ENCODE results near the gene SHC4. TPM values are rescaled to one million over a fixed set of nuclear protein-coding genes. Genes with fewer than 3 reads are reported as not detected.

SHC4 gene
- total and polyA plus RNA-seq, 2 of the 8 experiments (the other 6 are each of a cell fraction or from before 2014, with no cell fraction given), result 0.15 to 0.30 TPM

DNA sequence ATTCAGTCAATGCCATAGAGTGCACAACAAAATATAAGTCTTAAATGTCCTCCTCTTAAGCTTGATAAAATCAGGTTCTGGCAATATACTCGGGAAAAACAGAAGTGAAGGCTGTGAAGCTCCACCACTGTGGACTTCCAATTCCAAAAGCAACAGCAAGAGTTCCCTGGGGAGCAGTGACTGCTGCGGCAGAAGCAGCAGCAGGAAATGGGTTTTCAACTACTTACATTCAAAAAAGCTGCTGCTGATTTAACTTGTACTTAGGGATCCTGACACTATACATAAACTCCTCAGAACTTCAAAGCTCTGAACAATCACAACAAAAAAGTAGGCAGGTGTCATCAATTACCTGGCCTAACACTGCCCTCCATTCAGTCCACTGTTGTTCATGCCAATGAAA lies 157.6 kb downstream of the SHC4 start:
- Histone ChIP-seq H2BK5ac (ENCODE audit: low read depth, low read length) (no peak overlapping the region), H4K20me1 (replicated peaks in 1 of 2; ENCODE audit: control insufficient read depth in 1 of 2, insufficient read depth in 2 of 2, low read length in 2 of 2) (peaks cover 0 to 2% of the 10 kb centered on the region in 2 experiments), H2BK120ac (replicated peaks; ENCODE audit: low read depth, low read length) (no peak overlapping the region), H2BK12ac (ENCODE audit: low read depth, low read length) (no peak overlapping the region), H3K9me3 (ENCODE audit: insufficient read depth in 2 of 2, low read depth in 1 of 2, low read length in 1 of 2) (no peaks in the 10 kb centered on the region), H3K4me2 (ENCODE audit: insufficient read depth in 1 of 2, low read depth in 2 of 2, low read length in 2 of 2) (peak overlapping the region; percentile 28 to 42; a peak in 2 of 4 replicates), H4K5ac (ENCODE audit: insufficient read length, low read depth, low read length) (no peak overlapping the region), H2AFZ (ENCODE audit: low read length) (no peak overlapping the region), H3K79me2 (ENCODE audit: control insufficient read depth in 1 of 2, insufficient read depth in 2 of 2, low read length in 2 of 2) (peaks cover 0 to 54% of the 10 kb centered on the region in 2 experiments; a peak in 2 of 4 replicates), H2BK20ac (ENCODE audit: low read length) (no peak overlapping the region), H3K14ac (ENCODE audit: insufficient read length) (no peak overlapping the region), H3K27me3 (replicated peaks in 1 of 4; ENCODE audit: control insufficient read depth in 3 of 4, extremely low read depth in 1 of 4, insufficient read depth in 3 of 4, low read length in 3 of 4) (no peaks in the 10 kb centered on the region), H3K36me3 (ENCODE audit: control insufficient read depth in 2 of 4, insufficient read depth in 4 of 4, low read length in 3 of 4) (peaks cover 0 to 4% (median 0%) of the 10 kb centered on the region in 4 experiments; a peak in 1 of 8 replicates), H3K18ac (ENCODE audit: extremely low read depth, low read length) (no peak overlapping the region), H4K8ac (ENCODE audit: extremely low read depth, insufficient read depth, low read length) (no peak overlapping the region), H3K79me1 (ENCODE audit: low read depth, low read length) (peaks cover 5% of the 10 kb centered on the region; the same call in 1 of the 2 replicates), H2AK5ac (ENCODE audit: low read depth, low read length) (no peak overlapping the region), H4K91ac (replicated peaks; ENCODE audit: insufficient read length, low read length) (no peak overlapping the region), H2BK15ac (ENCODE audit: low read length) (no peak overlapping the region), H3K9ac (replicated peaks in 1 of 4; ENCODE audit: extremely low read depth in 1 of 4, low read depth in 3 of 4, low read length in 3 of 4) (no peak overlapping the region), H3K23ac (ENCODE audit: insufficient read length) (no peak overlapping the region), H3K23me2 (ENCODE audit: low read depth, low read length) (no peaks in the 10 kb centered on the region; the same call in 1 of the 2 replicates), H3K4ac (replicated peaks; ENCODE audit: insufficient read length, low read depth, low read length) (no peak overlapping the region), H3K56ac (replicated peaks; ENCODE audit: insufficient read length, low read depth, low read length) (no peak overlapping the region), H3K4me3 (ENCODE audit: extremely low read depth in 1 of 4, insufficient read depth in 2 of 4, low read depth in 3 of 4, low read length in 4 of 4) (no peak overlapping the region), H3K4me1 (replicated peaks in 1 of 4; ENCODE audit: control insufficient read depth in 3 of 4, insufficient read depth in 4 of 4, low read length in 3 of 4) (peaks cover 0 to 7% (median under 1%) of the 10 kb centered on the region in 4 experiments; a peak in 4 of 7 replicates), H3K27ac (ENCODE audit: low read depth, low read length) (no peak overlapping the region)
- DNase-seq (ENCODE audit: low read depth in 1 of 2, low spot score in 2 of 2) (no peak), FAIRE-seq (no peak)
- WGBS, 2 experiments (ENCODE audit: extremely low coverage in 1 of 2, insufficient coverage in 1 of 2, insufficient read length in 1 of 2, insufficient replicate concordance in 2 of 2, low coverage in 1 of 2, low lambda C conversion rate in 2 of 2, missing lambda C conversion rate in 1 of 2), result 34% methylated on average over 2 of the region's 2 CpGs; no CpG with 5 or more reads in 1 of the 2 experiments
- ChIA-PET CTCF (ENCODE audit: partially characterized antibody) (interaction anchor here (0.7 to 1.5 kb wide), 4 partner anchors 24 to 50 kb away, joined by 3 to 4 read pairs (median 3); no protein-coding TSS in a partner anchor), POLR2A (ENCODE audit: partially characterized antibody) (interaction anchor here (0.8 kb wide), 1 partner anchor 160 kb away, joined by 3 read pairs; no protein-coding TSS in a partner anchor)
- TF ChIP-seq ZNF274 (IDR thresholded peaks at IDR 0.05; ENCODE audit: borderline replicate concordance, extremely low read depth, low read length), result no peak
- no peak for TF ChIP-seq SIRT6 (IDR thresholded peaks at IDR 0.05; ENCODE audit: low read length)
- no peak for TF ChIP-seq RNF2 (IDR thresholded peaks at IDR 0.05; ENCODE audit: borderline replicate concordance, low read depth, low read length, missing control alignments, poor library complexity, severe bottlenecking)
- TF ChIP-seq TAF1 (IDR thresholded peaks at IDR 0.05; ENCODE audit: low read depth, low read length), result no peak
- TF ChIP-seq SP1 (IDR thresholded peaks at IDR 0.05; ENCODE audit: low read depth, low read length), result no peak
- peak; percentile 54 for TF ChIP-seq NANOG (IDR thresholded peaks at IDR 0.05; ENCODE audit: insufficient read depth, low read depth, low read length, poor library complexity, severe bottlenecking)
